Cardiac muscle cell (in vitro differentiated cells and primary cell): Measurements from ENCODE around the gene AKAP8. TPM values are rescaled to one million over a fixed set of nuclear protein-coding genes. Genes with fewer than 3 reads are reported as not detected.

Experiments
- DNase-seq, 2 donors: peaks; one replicate each; pipeline versions ENCODE4 v3.0.0 to v3.0.0-alpha.2; 2010 to 2017; ENCODE audit warnings: low read depth in 1 of 2, low spot score in 1 of 2
- H3K27ac ChIP-seq: fragments of 200-600 bp; sonication (generic); 2 replicates; pipeline ENCODE4 v1.5.1; 2016
- H3K27me3 ChIP-seq: fragments of 200-600 bp; sonication (generic); 2 replicates; pipeline ENCODE4 v1.6.0; 2016; ENCODE audit warnings: control low read depth
- H3K36me3 ChIP-seq: fragments of 200-600 bp; sonication (generic); 2 replicates; pipeline ENCODE4 v1.5.1; 2016; ENCODE audit warnings: control low read depth
- H3K4me1 ChIP-seq: fragments of 200-600 bp; sonication (generic); 2 replicates; pipeline ENCODE4 v1.8.1; 2017; ENCODE audit warnings: low read depth, mild to moderate bottlenecking, mixed run types
- H3K4me3 ChIP-seq: fragments of 200-600 bp; sonication (generic); 2 replicates; pipeline ENCODE4 v1.5.1; 2016; ENCODE audit warnings: mild to moderate bottlenecking
- H3K9me3 ChIP-seq: fragments of 200-600 bp; sonication (generic); 2 replicates; pipeline ENCODE4 v1.5.1; 2017; ENCODE audit warnings: low read depth, mild to moderate bottlenecking, control low read depth
- CTCF ChIP-seq: IDR thresholded peaks from 2 replicates; pipeline ENCODE4 v1.5.1; 2012; ENCODE audit warnings: low read depth, mild to moderate bottlenecking, low read length
- polyA plus RNA-seq: library from polyadenylated mRNA; unstranded; fragments of >200 nt; fragmentation: Nextera tagmentation; extraction: Ambion mirVana; gene quantifications from 2 replicates; pipeline ENCODE4 v1.2.1, GENCODE V29; 2016
- total RNA-seq: library from RNA; depleted of rRNA; stranded (reverse); fragments of >200 nt; gene quantifications from 2 replicates; pipeline ENCODE4 v1.2.3, GENCODE V29; 2016

The AKAP8 gene
- total and polyA plus RNA-seq, 2 experiments from 2014 or later = 17.8 to 34.5 TPM

DNA sequence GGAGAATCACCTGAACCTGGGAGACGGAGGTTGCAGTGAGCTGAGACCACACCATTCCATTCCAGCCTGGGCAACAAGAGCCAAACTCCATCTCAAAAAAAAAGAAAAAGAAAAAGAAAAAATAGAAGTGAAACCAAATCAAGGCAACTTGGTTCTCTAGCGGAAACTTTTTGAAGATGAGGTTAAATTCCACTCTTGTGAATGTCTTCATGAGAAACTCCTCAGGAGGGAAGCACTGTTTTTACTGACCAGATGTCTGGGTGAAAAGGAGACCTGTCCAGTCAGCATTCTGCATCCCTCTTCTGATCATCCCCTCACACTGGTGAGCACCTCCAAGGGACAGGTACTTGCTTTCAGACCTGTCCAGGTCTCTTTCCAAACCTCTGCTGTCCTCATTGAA, 63.1 kb downstream of the AKAP8 start:
- no peak overlapping the region for H3K4me3 ChIP-seq
- peaks cover 45% of the 10 kb centered on the region for H3K4me1 ChIP-seq
- no peak for DNase-seq
- H3K27ac ChIP-seq = peak overlapping the region; percentile 4
- H3K9me3 ChIP-seq = no peaks in the 10 kb centered on the region
- H3K27me3 ChIP-seq = no peaks in the 10 kb centered on the region
- TF ChIP-seq CTCF = no peak
- H3K36me3 ChIP-seq = no peaks in the 10 kb centered on the region

DNA sequence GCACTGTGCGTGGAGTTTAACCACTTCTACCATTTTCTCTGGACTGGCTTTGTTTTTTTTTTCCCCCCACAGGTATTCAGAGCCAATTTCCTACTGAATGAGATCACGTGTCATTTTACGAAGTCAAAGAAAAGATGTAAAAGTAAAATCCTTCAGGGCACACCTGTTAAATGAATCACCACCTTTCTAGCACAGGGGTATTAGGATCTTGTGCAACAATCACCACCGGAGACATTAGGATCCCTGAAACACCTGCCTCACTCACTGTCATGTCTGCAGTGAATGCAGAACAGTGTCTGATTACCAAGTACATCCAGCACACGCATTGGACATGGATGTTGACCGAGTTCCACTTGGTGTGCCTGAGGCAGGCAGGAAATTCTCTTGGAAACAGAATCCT, 64.5 kb downstream of the AKAP8 start:
- no peak for TF ChIP-seq CTCF
- Histone ChIP-seq H3K27me3 (no peaks in the 10 kb centered on the region), H3K4me3 (no peak overlapping the region), H3K36me3 (no peaks in the 10 kb centered on the region), H3K9me3 (no peaks in the 10 kb centered on the region), H3K27ac (no peak overlapping the region), H3K4me1 (peaks cover 31% of the 10 kb centered on the region)
- no peak for DNase-seq

GRCh38 chr19:15313649-15314279, 65.8 kb downstream of the AKAP8 start:
- H3K27ac ChIP-seq = peak overlapping the region; percentile 56
- no peak for TF ChIP-seq CTCF
- DNase-seq = no peak

DNA sequence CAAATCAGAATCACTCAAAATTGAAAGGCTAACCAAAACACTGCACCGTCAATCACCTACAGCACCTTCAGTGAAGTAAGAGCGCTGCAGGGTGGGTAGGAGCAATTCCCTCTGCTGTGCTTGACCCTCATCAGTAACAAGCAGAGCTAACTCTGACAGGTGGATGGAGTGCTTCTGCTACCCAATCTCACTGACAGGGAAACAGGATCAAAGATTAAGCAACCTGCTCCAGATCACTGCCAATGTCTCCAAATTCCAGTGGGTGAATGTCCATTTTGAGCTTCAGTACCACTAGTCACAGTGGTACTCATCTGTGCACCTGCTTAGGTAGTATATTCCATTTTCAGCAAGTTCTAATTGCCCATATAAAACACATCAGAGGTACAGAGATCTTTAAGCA, 72.4 kb downstream of the AKAP8 start:
- peak overlapping the region; percentile 35 for H3K27ac ChIP-seq
- DNase-seq = no peak
- H3K4me3 ChIP-seq = no peak overlapping the region
- peaks cover 34% of the 10 kb centered on the region for H3K4me1 ChIP-seq
- no peaks in the 10 kb centered on the region for H3K27me3 ChIP-seq
- no peaks in the 10 kb centered on the region for H3K36me3 ChIP-seq
- no peaks in the 10 kb centered on the region for H3K9me3 ChIP-seq
- TF ChIP-seq CTCF = no peak

More at GRCh38 chr19:15313649-15314279, 65.8 kb downstream of the AKAP8 start:
- Histone ChIP-seq H3K36me3 (no peaks in the 10 kb centered on the region), H3K9me3 (no peaks in the 10 kb centered on the region), H3K4me1 (peaks cover 34% of the 10 kb centered on the region), H3K27me3 (no peaks in the 10 kb centered on the region), H3K4me3 (no peak overlapping the region)

DNA sequence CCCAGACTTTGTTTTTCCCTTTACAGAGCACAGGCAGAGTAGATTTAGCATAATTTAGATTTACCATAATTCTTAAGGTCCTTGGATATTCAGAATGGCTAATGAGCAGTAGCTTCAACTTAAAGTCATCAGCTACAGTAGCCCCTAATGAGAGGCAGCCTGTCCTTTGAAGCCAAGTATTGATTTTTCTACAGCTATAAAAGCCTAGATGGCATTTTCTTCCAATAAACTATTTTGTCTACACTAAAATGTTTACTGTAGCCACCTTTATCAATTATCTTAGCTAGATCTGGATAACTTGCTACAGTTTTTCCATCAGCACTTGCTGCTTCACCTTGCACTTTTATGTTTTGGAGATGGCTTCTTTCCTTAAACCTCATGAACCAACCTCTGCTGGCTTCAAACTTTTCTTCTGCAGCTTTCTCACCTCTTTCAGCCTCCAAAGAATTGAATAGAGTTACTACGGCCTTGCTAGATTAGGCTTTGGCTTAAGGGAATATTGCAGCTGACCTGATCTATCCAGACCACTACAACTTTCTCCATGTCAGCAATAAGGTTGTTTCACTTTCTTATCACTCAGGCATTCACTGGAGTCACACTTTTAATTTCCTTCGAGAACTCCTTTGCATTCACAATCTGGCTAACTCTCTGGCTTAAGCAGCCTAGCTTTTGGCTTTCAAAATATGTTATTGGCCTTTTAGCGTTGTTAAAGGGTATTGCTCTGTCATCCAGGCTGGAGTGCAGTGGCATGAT, 73.8 kb downstream of the AKAP8 start:
- Histone ChIP-seq H3K9me3 (no peaks in the 10 kb centered on the region), H3K36me3 (no peaks in the 10 kb centered on the region), H3K4me3 (no peak overlapping the region), H3K27me3 (no peaks in the 10 kb centered on the region), H3K4me1 (peaks cover 34% of the 10 kb centered on the region), H3K27ac (no peak overlapping the region)
- TF ChIP-seq CTCF = no peak
- no peak for DNase-seq
